GM12878 (cell line): Measurements from ENCODE around the gene ZNF423. TPM values are rescaled to one million over a fixed set of nuclear protein-coding genes. Genes with fewer than 3 reads are reported as not detected.

Experiments used
- ATAC-seq: fragments of 200-7000 bp; cut with Tn5 transposase; 3 replicates; pipeline ENCODE4 v1.9.1; 2020; ENCODE audit warnings: mild to moderate bottlenecking, moderate library complexity
- BruUV-seq: library from RNA; stranded (reverse); fragments of 400-500 nt; replicated peaks from 2 replicates; lab custom pipeline; 2021; lab: Mats Ljungman, UMichigan
- CTCF ChIA-PET: fragments of 300-600 bp; sonication (Branson Sonifier 250); formaldehyde crosslinking; extraction: SDS; loops from one replicate; lab custom pipeline; 2021; ENCODE audit warnings: inconsistent platforms; lab: Yijun Ruan, JAX
- POLR2A ChIA-PET: fragments of 350-600 bp; formaldehyde crosslinking; extraction: SDS; loops from one replicate; lab custom pipeline; 2021; ENCODE audit warnings: inconsistent platforms; lab: Charles Lee
- RAD21 ChIA-PET: fragments of 300-600 bp; sonication (Branson Sonifier 250); formaldehyde crosslinking; loops from one replicate; lab custom pipeline; 2023; ENCODE audit warnings: antibody characterized with exemption; ENCODE audit not compliant: unreplicated experiment; lab: Charles Lee
- SMC1A ChIA-PET: fragments of 300-600 bp; sonication (Branson Sonifier 250); formaldehyde crosslinking; loops from one replicate; lab custom pipeline; 2023; ENCODE audit not compliant: unreplicated experiment, uncharacterized antibody; lab: Charles Lee
- DNase-seq: peaks from one replicate; pipeline ENCODE4 v3.0.0-alpha.2; 2011; ENCODE audit warnings: low read depth, low spot score
- FAIRE-seq: peaks from 3 replicates; lab custom pipeline; 2011; peaks lifted over from hg19 to GRCh38; lab: Jason Lieb, UNC
- H2AFZ ChIP-seq: 2 replicates; pipeline ENCODE4 v1.6.0; 2011; ENCODE audit warnings: low read depth, low read length, control low read depth; ENCODE audit not compliant: control insufficient read depth
- H3K27ac ChIP-seq: 2 replicates; pipeline ENCODE4 v1.5.1; 2011; ENCODE audit warnings: control low read depth; ENCODE audit not compliant: control insufficient read depth, insufficient read depth
- H3K27me3 ChIP-seq, 2 experiments: replicated peaks in 1 of 2; 2 replicates each; pipeline versions ENCODE4 v1.6.0 to v1.6.1; 2011; ENCODE audit warnings: low read length in 1 of 2; ENCODE audit not compliant: control insufficient read depth in 2 of 2, insufficient read depth in 2 of 2
- H3K36me3 ChIP-seq, 2 experiments: 2 replicates each; pipeline ENCODE4 v1.5.1; 2011; ENCODE audit warnings: low read length in 1 of 2; ENCODE audit not compliant: control insufficient read depth in 2 of 2, insufficient read depth in 2 of 2
- H3K4me1 ChIP-seq: 2 replicates; pipeline ENCODE4 v1.6.1; 2011; ENCODE audit warnings: mild to moderate bottlenecking, low read length, moderate library complexity, mixed read lengths; ENCODE audit not compliant: control insufficient read depth, insufficient read depth
- H3K4me2 ChIP-seq: 2 replicates; pipeline ENCODE4 v1.6.0; 2011; ENCODE audit warnings: control low read depth; ENCODE audit not compliant: control insufficient read depth, insufficient read depth
- H3K4me3 ChIP-seq: fragments of 200-600 bp; sonication (generic); 2 replicates; pipeline ENCODE4 v1.5.1; 2016
- H3K79me2 ChIP-seq: 2 replicates; pipeline ENCODE4 v1.6.0; 2011; ENCODE audit warnings: low read length; ENCODE audit not compliant: control insufficient read depth, insufficient read depth
- H3K9ac ChIP-seq: 2 replicates; pipeline ENCODE4 v1.8.0; 2011; ENCODE audit warnings: low read length, control low read depth, mixed read lengths; ENCODE audit not compliant: control insufficient read depth, insufficient read depth
- H3K9me3 ChIP-seq: replicated peaks from 3 replicates; pipeline ENCODE4 v1.5.1; 2011; ENCODE audit warnings: mild to moderate bottlenecking, low read length; ENCODE audit not compliant: control insufficient read depth, insufficient read depth
- H4K20me1 ChIP-seq: 2 replicates; pipeline ENCODE4 v1.6.0; 2011; ENCODE audit not compliant: control insufficient read depth, insufficient read depth
- BHLHE40 ChIP-seq, 2 experiments: fragments of 450-650 bp in 1 of 2; IDR thresholded peaks; 2 replicates each; pipeline ENCODE4 v1.6.1; 2011 to 2017; ENCODE audit warnings: low read depth in 2 of 2, borderline replicate concordance in 1 of 2, improper control_type of control experiment in 1 of 2, low read length in 1 of 2, mild to moderate bottlenecking in 1 of 2
- CBX3 ChIP-seq: fragments of 200-600 bp; sonication (generic); IDR thresholded peaks from 2 replicates; pipeline ENCODE4 v1.6.1; 2016; ENCODE audit warnings: low read depth, borderline replicate concordance
- CREM ChIP-seq: IDR thresholded peaks from 2 replicates; pipeline ENCODE4 v1.6.1; 2014; ENCODE audit warnings: antibody characterized with exemption, low read depth
- CUX1 ChIP-seq: IDR thresholded peaks from 2 replicates; pipeline ENCODE4 v1.6.1; 2012; ENCODE audit warnings: improper control_type of control experiment, low read depth, low read length; ENCODE audit not compliant: insufficient replicate concordance
- E2F4 ChIP-seq: IDR thresholded peaks from 2 replicates; pipeline ENCODE4 v1.6.1; 2012; ENCODE audit warnings: low read depth, low read length, improper control_type of control experiment
- FOXK2 ChIP-seq: fragments of 450-650 bp; IDR thresholded peaks from 2 replicates; pipeline ENCODE4 v1.6.1; 2017; ENCODE audit warnings: mild to moderate bottlenecking, moderate library complexity
- IKZF2 ChIP-seq, 2 experiments: fragments of 450-650 bp; IDR thresholded peaks; 2 replicates each; pipeline ENCODE4 v1.6.1; 2017; ENCODE audit warnings: mild to moderate bottlenecking in 2 of 2, moderate library complexity in 2 of 2
- MEF2B ChIP-seq: fragments of 450-650 bp; IDR thresholded peaks from 2 replicates; pipeline ENCODE4 v1.6.1; 2018; ENCODE audit warnings: mild to moderate bottlenecking, moderate library complexity; ENCODE audit not compliant: partially characterized antibody, poor library complexity, severe bottlenecking
- POLR2AphosphoS5 ChIP-seq: IDR thresholded peaks from 2 replicates; pipeline ENCODE4 v1.6.1; 2011; ENCODE audit warnings: mild to moderate bottlenecking, low read length, inconsistent platforms
- STAT1 ChIP-seq: fragments of 450-650 bp; conservative IDR thresholded peaks from 2 replicates; pipeline ENCODE4 v1.6.1; 2014; ENCODE audit warnings: antibody characterized with exemption, mild to moderate bottlenecking
- SUPT20H ChIP-seq: IDR thresholded peaks from 2 replicates; pipeline ENCODE4 v1.6.1; 2011; ENCODE audit warnings: low read depth, mild to moderate bottlenecking, low read length, moderate library complexity, borderline replicate concordance; ENCODE audit not compliant: control insufficient read depth
- SUZ12 ChIP-seq: fragments of 200-600 bp; sonication (generic); IDR thresholded peaks from one replicate; pipeline ENCODE4 v1.6.1; 2018; ENCODE audit warnings: antibody characterized with exemption, mild to moderate bottlenecking; ENCODE audit not compliant: unreplicated experiment
- TCF12 ChIP-seq: IDR thresholded peaks from 2 replicates; pipeline ENCODE4 v1.6.1; 2011; ENCODE audit warnings: low read depth, mild to moderate bottlenecking, low read length
- USF1 ChIP-seq: IDR thresholded peaks from 2 replicates; pipeline ENCODE4 v1.6.1; 2011; ENCODE audit warnings: borderline replicate concordance, low read depth, mild to moderate bottlenecking, moderate library complexity, mixed read lengths, low read length; ENCODE audit not compliant: insufficient read depth; ENCODE audit errors: extremely low read length
- WGBS: methylation state at CpG from one replicate; pipeline ENCODE4 v1.1.6; 2016; ENCODE audit warnings: low lambda C conversion rate; ENCODE audit not compliant: insufficient replicate concordance, insufficient coverage; ENCODE audit errors: missing lambda C conversion rate; 5-methylcytosine and 5-hydroxymethylcytosine counted together
- in situ Hi-C: fragments of 300-500 bp; cut with MboI; formaldehyde crosslinking; loops from 9 replicates; pipeline ENCODE4 v1.14.3; 2018; ENCODE audit warnings: mixed read lengths
- intact Hi-C: fragments of 100-400 bp; cut with micrococcal nuclease; formaldehyde crosslinking; loops from one replicate; pipeline ENCODE4 v1.14.2; 2022; ENCODE audit not compliant: unreplicated experiment
- polyA plus RNA-seq, 11 experiments: library from polyadenylated mRNA; depleted of rRNA in 4 of 11; unstranded in 6 of 11; stranded (reverse) in 5 of 11; fragments of >200 nt; fragmentation: Nextera tagmentation in 4 of 11; fragmentation: Illumina TruSeq in 1 of 11; extraction: Ambion mirVana in 4 of 11; extraction: Trizol in 1 of 11; gene quantifications; 1 replicate in 1 of 11; 2 replicates in 10 of 11; pipeline versions ENCODE4 v1.2.1 to v1.2.3, GENCODE V29; 2011 to 2016; ENCODE audit warnings: inconsistent platforms in 2 of 11, missing spikeins in 2 of 11, low read depth in 1 of 11
- total RNA-seq, 4 experiments: library from RNA; depleted of rRNA in 3 of 4; stranded (reverse); fragments of >200 nt in 3 of 4; fragmentation: Illumina TruSeq in 1 of 4; extraction: Trizol in 1 of 4; gene quantifications; 2 replicates each; pipeline versions ENCODE4 v1.2.1 to v1.2.3, GENCODE V29; 2013 to 2021
- TF ChIP-seq, protein P1 (sequence below): IDR thresholded peaks from 2 replicates; pipeline ENCODE4 v1.6.1; 2012; ENCODE audit warnings: low read depth, low read length, improper control_type of control experiment

ZNF423 gene
- total and polyA plus RNA-seq, 10 of the 15 experiments (the other 5 are each of a cell fraction or from before 2014, with no cell fraction given), result 0.03 to 0.64 (median 0.10) TPM

DNA sequence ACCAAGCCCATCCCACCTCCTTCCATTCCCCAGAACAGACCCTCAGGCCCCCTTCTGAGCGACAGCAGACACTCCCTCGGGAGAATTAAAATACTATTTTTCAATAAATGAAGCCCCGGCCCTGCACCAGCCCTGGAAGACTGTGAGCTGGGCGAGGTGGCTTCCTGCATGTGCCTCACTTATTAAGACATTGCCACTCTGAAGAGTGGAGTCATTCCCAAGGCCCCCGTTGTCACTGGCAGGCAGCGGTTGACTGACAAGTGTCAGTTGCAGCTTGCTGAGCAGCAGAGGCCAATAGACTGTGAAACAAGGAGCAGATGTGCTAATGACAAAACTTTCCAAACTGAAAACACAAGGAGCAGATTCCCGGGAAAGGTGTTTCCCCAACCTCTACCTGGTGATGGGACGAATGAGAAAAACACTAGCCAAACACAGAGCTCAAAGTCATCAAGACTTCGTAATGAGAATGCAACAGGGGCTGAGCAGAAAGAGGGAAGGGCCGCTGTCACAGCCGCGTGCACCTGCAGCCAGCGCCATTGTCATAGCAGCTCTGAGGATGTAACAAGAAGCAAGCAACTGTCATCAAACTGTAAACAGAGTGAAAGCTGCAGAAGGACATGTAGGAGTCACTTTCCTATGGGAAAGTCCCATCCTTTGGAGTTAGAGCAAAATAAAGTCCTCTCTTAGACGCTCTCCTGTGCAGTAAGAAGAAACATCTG, 250.2 kb downstream of the ZNF423 start:
- SMC1A ChIA-PET, result no interaction called here
- no peak for FAIRE-seq
- BruUV-seq, result no TSS peak
- CTCF ChIA-PET, result no interaction called here
- Histone ChIP-seq H3K36me3 (no peaks in the 10 kb centered on the region), H3K79me2 (no peaks in the 10 kb centered on the region), H3K27ac (no peak overlapping the region), H2AFZ (no peak overlapping the region), H4K20me1 (no peaks in the 10 kb centered on the region), H3K9ac (no peak overlapping the region), H3K4me2 (no peak overlapping the region), H3K4me3 (no peak overlapping the region), H3K27me3 (no peaks in the 10 kb centered on the region; a peak in 1 of 4 replicates), H3K9me3 (no peaks in the 10 kb centered on the region), H3K4me1 (no peaks in the 10 kb centered on the region)
- RAD21 ChIA-PET, result no interaction called here
- WGBS, result 24% methylated on average over 14 of the region's 14 CpGs
- in situ Hi-C loops, result no loop called here
- POLR2A ChIA-PET, result no interaction called here
- intact Hi-C loops, result no loop called here
- no peak for ATAC-seq
- DNase-seq, result no peak
- no peak for TF ChIP-seq TCF12
- TF ChIP-seq POLR2AphosphoS5, result no peak
- no peak for TF ChIP-seq MEF2B
- no peak for TF ChIP-seq SUPT20H
- no peak for TF ChIP-seq IKZF2 (IDR thresholded peaks at IDR 0.05)
- TF ChIP-seq CBX3, result no peak
- TF ChIP-seq E2F4, result no peak
- no peak for TF ChIP-seq CREM
- TF ChIP-seq STAT1, result no peak
- no peak for TF ChIP-seq FOXK2
- TF ChIP-seq SUZ12, result no peak
- no peak for TF ChIP-seq BHLHE40 (IDR thresholded peaks at IDR 0.05; ENCODE audit: borderline replicate concordance in 1 of 2, low read depth in 2 of 2, low read length in 1 of 2)
- TF ChIP-seq CUX1, result no peak
- no peak for TF ChIP-seq USF1
- TF ChIP-seq, protein P1, sequence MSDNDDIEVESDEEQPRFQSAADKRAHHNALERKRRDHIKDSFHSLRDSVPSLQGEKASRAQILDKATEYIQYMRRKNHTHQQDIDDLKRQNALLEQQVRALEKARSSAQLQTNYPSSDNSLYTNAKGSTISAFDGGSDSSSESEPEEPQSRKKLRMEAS, result no peak
